Medulla oblongata (tissue), 1 donor: ENCODE data around the gene CRACR2B.
A peak's percentile ranks its signal among the peaks of the same experiment; 100 is the strongest.

Source experiments
- DNase-seq: peaks from one replicate; pipeline ENCODE4 v3.0.0-alpha.2; 2015; ENCODE audit errors: extremely low spot score

The CRACR2B gene

GRCh38 chr11:867856-868358, 40.2 kb downstream of the CRACR2B start:
- DNase-seq, result no peak

DNA sequence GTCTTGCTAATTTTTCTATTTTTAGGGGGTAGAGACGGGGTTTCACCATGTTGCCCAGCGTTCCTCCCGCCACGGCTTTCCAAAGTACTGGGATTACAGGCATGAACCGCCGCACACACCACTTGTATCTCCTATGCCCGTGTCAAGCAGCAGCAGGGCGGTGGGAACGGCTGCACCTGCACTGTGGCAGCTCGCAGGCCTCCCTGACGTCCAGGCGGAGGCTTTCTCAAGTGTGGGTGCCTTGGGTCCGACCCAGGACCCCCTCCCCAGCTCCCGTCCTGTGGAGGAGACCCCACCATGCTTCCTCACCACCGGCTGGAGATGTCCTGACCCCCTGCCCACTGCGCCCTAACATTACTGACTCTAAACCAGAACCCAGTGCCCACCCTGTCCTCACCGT, 40.7 kb downstream of the CRACR2B start:
- DNase-seq, result no peak

- no peak for DNase-seq
Measured at GRCh38 chr11:868802-869201, 41.1 kb downstream of the CRACR2B start.

DNA sequence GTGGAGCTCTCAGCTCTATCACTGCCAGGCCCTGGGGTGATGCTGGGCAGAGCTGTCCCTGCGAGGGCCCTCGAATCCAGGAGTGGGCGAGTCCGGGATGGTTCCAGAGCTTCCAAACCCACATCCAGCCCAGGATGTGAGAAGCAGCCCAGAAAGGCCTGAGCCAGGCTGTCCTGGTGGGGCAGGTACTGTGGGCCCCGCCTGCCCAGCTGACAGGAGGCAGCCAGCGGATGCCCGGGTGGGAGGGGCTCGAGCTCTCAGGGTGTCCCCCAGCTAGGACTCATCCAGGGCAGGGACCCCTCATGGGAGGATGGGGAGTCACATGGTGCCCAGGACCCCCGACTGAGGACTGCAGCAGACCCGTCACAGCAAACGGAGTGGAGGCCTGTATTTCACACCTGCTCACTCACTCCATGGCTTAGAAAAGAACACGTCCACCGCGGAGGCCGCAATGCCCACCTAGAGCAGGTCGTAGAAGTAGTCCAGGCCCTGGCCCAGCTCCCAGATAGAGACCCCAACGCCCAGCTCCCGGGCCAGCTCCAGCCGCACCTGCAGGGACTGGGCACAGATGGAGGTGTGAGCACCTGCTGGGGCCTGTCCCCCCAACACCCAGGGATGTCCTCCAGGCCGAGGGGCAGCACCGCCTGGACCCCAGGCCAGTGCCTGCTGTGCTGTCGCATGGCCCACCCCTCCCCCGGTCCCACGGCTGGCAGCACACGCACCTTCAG, 41.8 kb downstream of the CRACR2B start:
- DNase-seq, result no peak

- no peak for DNase-seq
Measured at GRCh38 chr11:870127-870413, 42.4 kb downstream of the CRACR2B start.

DNA sequence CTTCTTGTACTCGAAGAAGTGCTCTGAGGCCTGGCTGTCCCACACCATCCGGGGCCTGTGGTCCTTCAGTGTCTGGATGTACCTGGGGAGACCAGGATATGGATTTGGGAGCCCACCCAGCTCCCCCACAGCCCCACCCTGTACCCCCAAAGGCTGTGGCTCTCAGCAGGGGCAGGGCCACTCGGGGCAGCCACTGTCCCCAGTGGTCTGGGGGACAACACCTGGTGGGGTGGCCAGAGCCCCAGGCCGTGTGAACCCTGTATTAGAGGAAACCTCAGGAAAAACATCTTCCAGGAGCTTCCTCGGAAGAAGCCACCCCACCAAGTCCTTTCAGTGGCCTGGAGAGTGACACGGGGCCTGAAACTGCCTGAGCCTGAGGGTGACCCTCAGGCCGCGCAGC, 42.7 kb downstream of the CRACR2B start:
- no peak for DNase-seq

DNA sequence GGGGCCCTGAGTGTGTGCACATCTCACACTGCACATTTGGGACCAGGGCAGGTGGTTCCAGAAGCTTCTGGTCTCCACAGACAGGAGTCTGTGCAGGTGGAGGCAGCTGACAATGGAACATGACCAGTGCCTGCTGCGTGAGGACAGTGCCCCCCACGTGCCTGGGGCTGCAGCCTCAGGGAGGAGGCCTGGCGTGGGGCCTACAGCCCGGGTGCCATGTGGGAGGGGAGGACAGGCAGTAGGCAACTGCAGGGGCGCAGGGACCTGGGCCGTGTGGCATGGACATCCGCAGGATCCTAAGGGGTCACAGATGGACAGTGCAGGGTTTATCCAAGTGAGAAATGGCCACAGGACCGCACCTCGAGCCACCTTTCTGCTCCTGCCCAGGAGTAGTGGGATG, 43.8 kb downstream of the CRACR2B start:
- DNase-seq, result no peak

GRCh38 chr11:872799-873198, 45.1 kb downstream of the CRACR2B start:
- DNase-seq, result no peak

GRCh38 chr11:873706-874105, 46.0 kb downstream of the CRACR2B start:
- no peak for DNase-seq

DNA sequence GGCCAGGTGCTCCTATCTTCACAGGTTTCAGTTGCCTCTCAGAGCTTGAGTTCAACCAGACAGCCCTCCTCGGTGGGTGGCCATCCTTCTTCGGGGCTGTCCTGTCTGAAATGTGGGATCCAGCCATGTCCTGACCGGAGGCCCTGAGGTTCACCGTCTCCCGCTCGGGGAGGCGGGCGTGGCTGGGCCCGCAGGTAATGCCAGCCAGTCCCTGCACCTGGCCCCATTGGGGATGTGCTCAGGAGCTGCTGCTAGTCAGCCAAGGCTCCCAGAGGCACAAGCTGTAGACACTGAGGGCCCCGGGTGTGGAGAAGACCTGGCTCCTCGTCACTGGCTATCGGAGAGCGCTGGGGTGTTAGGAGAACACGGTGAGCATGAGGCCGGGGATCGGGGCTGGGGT, 47.5 kb downstream of the CRACR2B start:
- DNase-seq, result no peak

- no peak for DNase-seq
Measured at GRCh38 chr11:875769-876301, 48.1 kb downstream of the CRACR2B start.

DNA sequence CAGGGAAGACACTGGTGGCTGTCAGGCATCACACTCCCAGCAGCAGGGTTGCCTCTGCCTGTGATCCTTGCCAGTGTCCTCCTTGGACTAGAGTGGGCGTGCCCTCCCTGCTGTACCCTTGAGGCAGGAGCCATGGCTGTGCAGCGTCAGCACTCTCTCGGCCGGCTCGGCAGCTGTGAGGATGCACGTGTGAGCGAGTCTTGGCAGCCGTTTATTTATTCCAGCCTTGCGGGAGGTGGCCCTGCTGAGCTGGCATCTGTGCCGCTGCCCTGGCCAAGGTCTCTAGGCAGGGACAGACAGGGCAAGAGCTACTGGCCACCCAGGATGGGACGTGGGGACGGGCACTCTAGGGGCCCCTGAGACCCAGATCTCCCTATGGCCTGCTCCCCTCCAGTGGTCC, 48.8 kb downstream of the CRACR2B start:
- peak; percentile 46 for DNase-seq

GRCh38 chr11:877565-877964, 49.8 kb downstream of the CRACR2B start:
- DNase-seq, result no peak

DNA sequence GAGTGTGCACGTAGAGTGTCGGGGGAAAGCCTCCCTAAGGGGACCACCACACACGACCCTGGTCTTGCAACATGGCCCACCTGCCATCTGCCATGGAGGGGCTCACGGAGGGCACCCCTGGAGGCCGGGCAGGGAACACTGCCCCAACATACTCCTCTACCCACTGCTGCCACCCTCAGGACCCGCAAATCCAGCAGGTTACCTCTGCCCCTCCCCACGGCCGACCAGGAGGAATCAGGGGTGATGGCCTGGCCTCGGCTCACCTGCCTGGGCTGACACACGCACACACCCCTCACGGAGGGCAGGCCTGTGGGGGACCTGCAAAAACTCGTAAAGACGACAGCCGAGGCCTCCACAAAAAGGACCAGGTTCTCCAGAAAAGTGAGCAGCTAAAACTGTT, 52.7 kb downstream of the CRACR2B start:
- no peak for DNase-seq
